Inferior parietal cortex (tissue), 1 donor: Measurements from ENCODE around the gene GPC3.

Source experiments
- DNase-seq: peaks from one replicate; pipeline ENCODE4 v3.0.0-alpha.2; 2016; ENCODE audit errors: extremely low spot score

The GPC3 gene

DNA sequence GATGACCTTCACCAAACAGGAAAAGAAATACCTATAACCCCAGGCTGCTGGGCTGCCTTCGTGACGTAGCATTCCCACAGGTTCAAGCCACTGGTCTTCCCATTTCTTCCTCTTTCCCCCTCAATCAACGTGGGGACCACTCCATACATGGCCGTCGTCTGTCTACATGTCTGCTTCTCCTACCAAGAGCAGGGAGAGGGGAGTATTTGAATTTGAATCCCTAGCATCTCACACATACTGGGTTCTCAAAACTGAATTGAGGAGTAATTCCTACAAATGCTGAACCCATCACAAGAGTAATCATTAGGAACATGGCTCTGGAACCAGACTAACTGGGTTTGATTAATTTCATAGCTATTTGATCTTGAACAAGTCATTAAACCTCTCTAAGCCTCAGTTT, 17.3 kb downstream of the GPC3 start:
- DNase-seq = no peak

DNA sequence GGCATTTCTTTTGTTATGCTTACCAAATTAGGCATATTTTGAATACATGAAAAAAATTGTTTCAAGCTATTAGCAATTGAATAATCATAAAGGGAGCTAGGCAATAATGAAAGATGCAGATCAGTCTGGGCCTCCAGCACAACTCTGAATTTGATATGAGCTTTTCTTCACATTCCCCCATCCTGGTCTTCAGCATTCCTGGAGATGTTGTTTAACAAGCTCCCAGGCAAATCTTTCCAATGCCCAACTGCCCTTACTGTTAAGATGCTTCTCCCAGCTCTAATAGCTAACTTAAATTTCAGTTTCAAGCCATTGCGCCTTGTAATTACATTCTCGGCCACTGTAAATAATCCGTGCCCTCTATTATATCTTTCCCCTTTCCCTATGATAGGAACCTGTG, 19.2 kb downstream of the GPC3 start:
- no peak for DNase-seq

DNA sequence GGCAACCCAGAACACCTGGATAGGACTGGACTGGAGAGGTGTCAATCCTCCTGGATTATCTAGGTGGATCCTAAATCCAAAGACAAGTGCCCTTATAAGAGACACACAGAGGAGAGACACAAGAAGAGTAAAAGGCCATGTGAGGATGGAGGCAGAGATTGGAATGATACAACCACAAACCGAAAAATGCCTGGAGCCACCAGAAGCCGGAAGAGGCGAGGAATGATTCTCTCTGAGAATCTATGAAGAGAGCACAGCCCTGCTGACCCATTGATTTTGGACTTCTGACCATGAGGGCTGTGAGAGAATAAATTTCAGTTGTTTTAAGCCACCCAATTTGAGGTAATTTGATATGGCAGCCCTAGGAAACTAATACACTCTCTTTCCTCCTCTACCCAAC, 20.1 kb downstream of the GPC3 start:
- no peak for DNase-seq

DNA sequence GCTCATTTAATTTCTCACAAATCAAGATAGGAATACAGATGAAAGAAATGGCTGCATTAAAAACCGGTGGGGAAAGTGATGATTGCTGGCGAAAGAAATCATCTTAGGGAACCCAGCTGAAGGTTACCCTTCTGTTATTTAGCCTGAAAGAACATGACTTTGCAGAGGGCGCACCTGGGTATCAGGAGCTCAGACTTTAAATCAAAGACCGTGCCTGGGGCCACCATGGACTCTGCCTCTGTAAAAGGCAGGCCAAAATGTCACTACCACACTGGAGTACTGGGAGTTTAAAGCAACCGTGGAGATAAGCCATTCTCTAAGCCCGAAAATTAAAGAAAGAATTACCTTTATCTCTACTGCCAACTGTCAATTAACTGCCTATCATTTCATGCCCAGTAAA, 24.3 kb downstream of the GPC3 start:
- no peak for DNase-seq

DNA sequence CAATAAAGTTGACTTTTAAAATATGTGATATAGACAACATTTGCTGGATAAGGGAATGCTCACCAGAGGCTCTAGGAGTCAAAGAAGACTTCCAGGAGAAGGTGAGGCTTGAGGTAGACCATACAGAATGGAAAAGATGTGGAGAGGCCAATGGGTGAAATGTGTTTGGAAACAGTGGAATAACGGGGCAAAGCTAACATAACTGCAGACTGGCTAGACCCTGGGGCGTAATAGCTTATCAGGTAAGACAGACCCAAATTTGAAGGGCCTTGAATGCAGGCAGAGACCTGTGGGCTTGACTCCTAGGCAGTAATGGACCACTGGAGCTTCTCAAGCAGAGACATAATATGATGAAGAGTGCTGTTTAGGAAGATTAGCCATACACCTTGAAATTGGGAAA, 25.4 kb downstream of the GPC3 start:
- no peak for DNase-seq

DNA sequence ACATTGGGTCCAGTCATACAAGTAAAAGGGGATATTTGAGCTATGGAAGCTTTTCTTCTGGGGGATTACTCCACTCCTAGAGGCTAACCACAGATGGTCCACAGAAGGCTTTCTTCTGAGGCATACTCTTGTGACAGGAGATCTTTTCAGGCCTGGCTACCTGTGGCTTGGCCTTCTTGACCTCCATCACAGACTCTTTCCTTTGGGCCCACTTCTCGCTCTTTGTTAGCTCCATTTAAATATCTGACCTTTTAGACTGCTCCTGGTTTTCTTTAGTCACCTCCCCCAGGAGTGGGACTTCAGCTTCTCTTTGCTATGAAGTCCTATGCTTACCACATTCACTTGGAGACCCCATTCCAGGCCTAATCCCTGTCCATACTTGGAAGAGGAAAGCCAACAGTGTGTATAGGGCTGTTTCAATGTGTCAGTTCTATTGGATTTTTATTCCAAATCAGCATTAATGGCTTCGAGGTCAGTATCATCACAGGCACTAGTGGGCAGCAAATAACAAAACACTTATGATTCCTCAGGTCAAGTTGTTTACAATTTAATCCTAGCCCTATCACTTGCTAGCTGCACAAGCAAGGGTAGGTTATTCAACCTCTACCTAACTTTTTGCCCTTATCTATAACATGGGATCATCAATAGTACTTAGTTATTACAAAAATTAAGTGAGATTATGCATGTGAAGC, 26.3 kb downstream of the GPC3 start:
- no peak for DNase-seq

DNA sequence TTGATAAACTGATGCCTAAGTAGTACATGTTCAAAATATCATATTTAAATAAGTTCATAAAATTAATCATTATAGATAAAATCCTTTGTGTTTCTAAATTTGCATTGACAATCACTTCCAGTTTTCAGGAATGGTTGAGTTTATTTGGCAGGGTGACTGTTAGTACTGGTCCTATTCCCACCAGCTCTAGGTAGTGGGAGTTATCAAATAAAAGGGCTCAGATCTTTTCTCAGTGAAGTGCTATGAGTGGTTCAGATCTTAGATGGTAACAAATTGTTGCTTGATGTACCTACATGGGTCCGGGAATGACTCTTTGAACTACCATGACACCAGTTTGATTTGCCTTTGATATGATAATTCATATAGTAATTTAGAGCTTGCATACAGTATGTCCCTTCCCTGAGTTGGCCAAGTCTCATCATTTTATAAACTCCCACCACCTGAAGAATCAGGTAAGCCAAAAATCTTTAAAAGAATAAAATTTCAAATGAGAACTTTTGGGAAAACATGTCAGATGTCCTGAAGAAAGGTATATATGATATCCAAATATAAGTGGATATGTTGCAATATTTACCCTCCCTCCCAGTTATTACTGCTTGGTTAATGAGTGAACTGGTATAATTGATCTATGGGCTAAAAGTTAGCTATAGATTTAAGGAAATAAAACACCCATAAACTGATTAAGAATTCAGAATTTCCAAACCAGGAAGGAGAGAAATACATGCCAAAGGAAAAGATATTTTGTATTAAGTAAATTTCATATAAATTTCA, 28.6 kb downstream of the GPC3 start:
- no peak for DNase-seq

DNA sequence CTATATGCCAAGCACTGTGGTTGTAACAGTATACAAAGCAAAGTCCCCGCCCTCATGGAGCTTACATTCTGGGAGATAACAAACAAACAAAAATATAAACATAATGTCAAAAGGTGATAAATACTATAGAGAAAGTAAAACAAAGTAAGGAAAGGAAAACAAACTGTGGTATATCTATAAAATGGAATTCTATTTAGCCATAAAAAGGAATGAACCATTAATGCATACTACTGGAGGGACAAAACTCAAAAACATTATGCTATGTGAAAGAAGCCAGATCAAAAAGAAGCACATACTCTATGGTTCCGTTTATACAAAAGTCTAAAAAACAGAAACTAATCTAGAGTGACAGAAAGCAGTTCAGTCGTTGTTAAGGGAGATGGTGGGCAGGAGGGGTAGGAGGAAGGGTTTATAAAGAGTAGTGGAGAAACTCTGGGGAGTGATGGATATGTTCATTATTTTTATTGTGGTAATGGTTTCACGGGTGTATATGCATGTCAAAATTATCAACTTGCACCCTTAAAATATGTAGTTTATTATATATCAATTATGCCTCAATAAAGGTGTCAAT, 31.5 kb downstream of the GPC3 start:
- no peak for DNase-seq

DNA sequence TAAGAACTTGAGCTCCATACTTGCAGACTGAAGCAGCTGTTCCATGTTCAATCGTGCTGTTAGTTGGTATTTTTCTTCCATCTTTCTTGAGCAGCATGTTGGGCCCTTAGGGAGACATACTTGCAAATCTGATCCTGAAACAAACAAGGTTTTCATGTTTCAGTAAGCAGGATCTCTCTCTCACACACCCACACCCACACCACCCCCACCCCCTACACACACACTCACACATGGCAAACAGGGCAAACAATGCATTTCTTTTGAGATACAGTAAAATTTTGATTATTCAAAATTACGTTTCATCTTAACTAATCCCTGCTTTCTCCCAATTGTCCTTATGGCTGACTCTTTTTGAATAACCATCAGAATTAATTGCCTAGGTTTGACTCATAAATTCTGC, 32.3 kb downstream of the GPC3 start:
- no peak for DNase-seq

DNA sequence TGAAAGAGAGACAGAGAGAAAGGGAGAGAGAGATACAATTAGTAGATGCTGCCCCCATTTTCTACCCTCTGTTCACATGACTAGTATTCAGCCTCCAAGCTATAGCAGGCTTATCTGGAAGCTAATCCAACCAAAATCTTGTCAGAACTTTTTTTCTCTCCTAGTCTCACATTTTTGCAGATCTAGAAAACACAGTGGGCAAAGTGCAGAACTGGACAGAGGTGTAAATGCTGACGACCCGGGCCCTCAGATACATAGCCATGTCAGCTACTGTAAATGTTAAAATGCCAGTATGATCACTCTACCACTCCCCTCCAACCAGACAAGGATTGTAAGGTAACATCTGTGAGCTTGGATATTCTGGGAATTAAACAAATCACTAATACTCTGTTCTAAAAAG, 34.3 kb downstream of the GPC3 start:
- no peak for DNase-seq

DNA sequence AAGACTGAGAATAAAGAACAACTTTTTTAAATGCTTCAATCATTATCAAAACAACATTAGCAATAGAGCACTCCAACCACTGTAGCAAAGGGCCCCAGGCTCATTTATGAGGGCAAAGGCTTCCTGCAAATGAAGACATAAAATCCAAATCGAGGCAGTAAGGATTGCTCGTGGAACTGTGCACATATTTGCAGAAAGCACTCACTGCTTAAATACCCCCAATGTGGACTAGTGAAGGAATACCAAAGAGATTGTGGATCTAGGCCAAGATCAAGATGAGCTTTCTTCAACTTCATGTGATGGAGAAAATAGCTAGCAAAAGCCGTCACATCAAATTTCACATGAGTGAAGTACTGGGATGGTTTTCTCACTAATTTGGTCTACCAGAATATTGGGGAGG, 35.2 kb downstream of the GPC3 start:
- DNase-seq = no peak

DNA sequence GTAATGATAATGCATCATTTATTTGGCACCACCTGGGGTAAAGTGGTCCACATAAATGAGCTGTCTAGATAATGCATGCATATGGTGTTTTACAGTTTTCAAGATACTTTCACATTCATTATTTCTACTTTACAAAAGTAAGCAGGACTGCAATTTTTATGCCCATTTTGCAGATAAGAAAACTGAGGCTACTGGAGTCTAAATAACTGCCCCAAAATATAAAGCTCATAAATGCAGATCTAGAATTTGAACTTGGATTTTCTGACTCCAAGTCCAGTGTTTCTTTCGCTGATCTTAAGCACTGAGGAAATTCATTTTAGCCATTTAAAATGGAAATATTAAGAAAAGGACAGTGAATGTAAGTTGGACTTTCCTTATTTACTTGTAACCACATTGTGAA, 36.5 kb downstream of the GPC3 start:
- DNase-seq = no peak

DNA sequence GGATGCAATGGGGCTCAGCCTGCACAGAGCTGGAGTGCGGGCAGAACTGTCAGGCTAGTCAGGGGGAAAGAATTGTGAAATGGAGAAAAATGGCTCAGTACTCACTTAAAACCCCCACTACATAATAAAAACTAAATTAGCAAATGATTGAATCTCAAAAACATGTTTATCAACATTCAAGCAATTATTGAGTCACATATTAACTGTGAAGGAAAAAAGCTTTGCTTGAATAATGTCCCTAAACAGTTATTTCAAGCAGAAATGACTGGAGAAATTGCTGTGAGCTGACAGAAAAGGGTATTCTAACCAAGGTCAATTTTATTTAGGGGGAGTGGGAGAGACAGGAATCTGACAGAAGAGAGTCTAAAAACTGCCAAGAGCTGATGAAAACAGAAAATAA, 37.4 kb downstream of the GPC3 start:
- DNase-seq = no peak

DNA sequence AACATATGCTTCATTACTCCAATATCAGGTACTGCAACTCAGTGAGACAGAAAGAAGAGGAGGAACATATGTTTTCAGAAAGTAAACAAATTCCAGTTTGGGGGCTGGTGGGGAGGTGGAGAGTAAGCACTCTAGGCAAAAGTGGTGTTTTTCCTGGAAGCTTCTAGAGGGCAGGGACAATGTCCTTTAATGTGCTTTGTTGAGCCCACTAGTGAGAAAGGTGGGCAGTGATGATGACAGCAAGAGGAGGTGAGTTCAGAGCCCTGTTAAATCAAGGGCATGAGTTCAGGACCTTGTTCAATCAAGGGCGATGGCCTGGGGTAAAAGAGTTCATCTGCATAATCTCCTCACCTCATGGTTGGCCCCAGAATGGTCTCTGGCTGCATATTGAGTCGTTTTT, 38.4 kb downstream of the GPC3 start:
- no peak for DNase-seq

DNA sequence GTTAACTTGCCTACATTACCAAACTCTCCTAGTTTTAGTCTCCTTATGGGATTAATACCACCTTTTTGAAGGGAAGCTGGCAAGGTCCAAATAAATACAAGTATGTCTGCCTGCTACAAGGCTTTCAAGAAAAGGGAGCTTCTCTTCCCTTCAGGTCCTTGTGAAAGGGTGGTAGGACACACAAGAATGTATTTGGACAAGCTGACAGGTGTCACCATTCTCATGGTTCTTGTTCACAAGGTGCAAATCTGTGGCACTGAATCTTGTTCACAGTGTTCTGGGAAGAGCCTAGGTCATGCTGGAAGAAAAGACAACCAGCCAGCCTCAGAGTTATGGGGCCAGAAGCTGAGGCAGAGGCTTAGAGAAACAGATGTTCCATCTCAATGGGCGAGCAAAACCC, 41.9 kb downstream of the GPC3 start:
- DNase-seq = no peak

DNA sequence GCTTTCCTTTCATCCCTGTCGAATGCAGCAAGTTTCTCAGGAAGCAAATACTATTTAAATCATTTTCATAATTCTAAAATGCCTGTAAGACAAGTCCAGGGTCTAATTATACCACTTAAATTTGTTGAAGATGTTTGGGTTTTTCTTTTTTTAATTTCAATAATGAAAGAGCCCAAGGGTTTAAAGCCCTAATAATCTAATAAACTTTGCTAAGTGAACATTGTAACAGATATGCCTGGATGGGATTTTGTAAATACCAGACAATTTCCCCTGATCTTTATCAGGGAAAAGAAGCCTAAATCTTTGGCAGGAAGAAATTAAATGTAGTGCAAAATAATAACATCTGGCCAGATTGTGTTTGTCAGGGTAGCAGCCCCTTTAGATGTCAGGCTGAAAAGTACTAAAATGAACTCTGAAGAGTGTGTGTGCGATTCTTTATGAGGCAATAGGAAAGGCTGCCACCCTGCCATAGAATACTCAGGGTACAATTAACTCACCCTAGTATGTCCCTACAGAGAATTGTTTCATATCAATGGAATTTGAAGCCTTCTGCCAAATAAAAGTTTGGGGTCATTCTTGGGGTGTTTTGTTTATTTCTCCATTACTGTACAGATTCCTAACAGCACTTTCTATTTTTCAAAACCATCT, 45.6 kb downstream of the GPC3 start:
- no peak for DNase-seq

DNA sequence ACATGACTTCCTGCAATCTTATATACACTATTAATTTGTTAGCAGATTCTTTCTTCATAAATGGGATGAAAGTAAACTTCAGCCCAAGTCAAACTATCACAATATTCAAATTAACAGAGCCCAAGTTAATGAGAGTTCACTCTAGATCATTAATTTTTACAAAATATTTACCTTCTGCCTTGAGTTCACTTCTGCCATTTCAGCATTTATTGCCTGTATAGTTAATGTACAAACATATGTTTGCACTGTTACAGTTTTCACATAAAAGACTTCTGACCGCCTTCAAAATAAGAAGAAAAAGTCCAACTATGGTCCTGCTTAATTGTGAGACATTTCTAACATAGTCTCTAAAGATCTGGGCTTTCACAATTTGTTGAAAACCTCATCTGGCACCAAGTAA, 46.9 kb downstream of the GPC3 start:
- no peak for DNase-seq

DNA sequence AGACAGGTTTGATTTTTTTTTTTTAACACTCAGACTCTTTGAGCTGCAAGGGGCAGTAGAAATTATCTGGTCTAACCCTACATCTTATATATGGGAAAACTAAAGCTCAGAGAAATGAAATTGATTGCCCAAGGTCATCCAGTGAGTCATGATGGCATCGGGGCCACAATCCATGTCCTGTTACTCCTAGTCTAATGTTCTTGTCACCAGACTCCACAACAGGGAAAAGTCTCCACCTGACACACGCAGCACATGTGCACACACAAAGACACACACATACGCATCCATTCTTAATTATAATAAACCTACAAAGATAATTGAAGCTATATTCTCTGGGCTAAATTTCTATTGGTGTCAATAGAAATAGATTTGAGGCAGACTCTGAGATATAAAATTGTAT, 48.4 kb downstream of the GPC3 start:
- no peak for DNase-seq

DNA sequence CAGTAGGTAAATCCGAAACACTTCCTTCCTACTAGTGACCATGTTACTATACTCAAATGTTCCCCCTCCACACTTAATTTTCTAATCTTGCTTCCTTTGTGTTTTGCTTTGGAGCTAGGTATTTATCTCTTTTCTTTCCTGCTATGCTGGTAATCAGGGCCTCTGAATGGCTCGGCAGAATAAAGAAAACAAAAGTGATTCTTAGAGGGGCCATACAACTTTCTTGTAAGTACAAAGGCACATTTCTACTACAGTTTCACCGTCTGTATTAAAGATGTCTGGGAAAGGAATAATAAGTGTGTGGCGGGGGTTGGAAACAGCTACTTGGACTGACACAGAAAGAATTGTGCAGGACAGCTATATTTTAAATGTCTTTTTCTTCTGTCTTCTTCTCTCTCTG, 50.3 kb downstream of the GPC3 start:
- no peak for DNase-seq

DNA sequence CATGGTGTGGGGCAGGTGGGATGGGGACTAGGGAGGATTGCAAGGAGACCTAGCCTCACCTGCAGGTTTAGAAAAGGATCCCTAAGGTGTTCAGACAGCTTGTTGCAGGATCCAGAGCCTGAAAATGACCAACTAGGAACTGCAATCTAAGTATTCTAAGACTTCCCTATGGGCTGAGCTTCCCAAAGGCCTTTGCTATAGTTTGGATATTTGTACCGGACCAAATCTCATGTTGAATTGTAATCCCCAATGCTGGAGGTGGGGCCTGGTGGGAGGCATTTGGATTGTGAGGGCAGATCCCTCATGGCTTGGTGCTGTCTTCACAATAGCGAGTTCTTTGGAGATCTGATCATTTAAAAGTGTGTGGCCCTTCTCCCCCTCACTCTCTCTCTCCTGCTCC, 52.1 kb downstream of the GPC3 start:
- DNase-seq = no peak

DNA sequence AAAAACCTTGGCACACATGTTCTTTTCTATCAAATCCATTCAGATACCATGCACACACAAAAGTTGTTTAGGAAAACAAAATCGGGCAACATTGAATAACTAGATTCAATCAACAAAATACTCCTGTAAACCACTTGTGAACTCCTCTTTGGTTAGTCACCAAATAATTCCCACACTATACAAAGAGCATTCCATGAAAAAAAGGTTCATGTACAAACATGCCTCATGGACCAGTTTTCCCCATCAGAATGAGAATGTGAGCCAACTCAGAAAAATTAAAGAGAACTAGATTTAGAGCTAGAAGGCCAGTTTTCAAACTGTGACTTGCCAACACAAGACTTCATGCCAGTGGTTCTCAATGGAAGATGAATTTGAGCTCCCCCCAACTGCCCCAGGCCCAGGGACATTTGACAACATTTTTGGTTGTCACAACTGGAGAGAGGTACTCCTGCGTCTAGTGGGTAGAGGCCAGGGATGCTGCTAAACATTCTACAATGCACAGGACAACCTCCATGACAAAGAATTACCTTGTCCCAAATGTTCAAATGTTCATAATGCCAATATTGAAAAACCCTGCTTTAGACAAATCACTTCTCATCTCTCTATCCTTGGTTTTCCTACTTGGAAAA, 55.4 kb downstream of the GPC3 start:
- no peak for DNase-seq

DNA sequence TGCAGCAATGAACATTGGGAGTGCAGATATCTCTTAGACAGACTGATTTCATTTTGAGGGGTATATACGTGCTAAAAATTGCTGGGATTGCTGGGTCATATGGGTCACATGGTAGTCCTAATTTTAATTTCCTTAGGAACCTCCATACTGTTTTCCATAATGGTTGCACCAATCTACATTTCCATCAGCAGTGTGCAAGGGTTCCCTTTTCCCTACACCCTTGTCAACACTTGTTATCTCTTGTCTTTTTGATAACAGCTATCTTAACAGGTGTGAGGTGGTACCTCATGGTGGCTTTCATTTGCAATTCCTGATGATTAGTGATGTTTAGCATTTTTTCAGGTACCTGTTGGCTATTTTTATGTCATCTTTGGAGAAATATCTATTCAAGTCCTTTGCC, 57.0 kb downstream of the GPC3 start:
- DNase-seq = no peak
